GM12873 (cell line): ENCODE data around the gene CDH20.

Experiments
- CTCF ChIP-seq: IDR thresholded peaks from 2 replicates; pipeline ENCODE4 v1.5.1; 2012; ENCODE audit warnings: low read depth, mild to moderate bottlenecking, moderate library complexity, low read length, control low read depth; ENCODE audit not compliant: insufficient read depth; ENCODE audit errors: missing control alignments

CDH20 gene

DNA sequence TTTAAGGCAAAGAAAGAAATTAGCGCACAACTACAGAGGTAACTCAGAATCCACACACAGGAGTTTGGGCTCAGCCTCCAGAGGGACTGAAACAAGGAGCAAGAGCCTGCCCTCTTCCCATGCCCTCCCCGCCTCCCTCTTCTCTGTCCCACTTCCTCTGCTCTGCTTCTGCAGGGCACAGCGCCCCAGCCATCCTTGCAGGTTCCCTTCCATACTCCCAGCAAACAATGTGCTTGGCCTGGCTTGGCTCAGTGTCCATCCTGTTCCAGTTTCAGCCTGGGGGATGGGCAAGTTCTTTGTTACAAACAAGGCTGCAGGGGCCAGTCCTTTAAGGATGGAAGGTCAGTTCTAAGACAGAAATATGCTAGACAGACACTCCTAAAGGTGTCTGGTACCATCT, 133.5 kb downstream of the CDH20 start:
- no peak for TF ChIP-seq CTCF

DNA sequence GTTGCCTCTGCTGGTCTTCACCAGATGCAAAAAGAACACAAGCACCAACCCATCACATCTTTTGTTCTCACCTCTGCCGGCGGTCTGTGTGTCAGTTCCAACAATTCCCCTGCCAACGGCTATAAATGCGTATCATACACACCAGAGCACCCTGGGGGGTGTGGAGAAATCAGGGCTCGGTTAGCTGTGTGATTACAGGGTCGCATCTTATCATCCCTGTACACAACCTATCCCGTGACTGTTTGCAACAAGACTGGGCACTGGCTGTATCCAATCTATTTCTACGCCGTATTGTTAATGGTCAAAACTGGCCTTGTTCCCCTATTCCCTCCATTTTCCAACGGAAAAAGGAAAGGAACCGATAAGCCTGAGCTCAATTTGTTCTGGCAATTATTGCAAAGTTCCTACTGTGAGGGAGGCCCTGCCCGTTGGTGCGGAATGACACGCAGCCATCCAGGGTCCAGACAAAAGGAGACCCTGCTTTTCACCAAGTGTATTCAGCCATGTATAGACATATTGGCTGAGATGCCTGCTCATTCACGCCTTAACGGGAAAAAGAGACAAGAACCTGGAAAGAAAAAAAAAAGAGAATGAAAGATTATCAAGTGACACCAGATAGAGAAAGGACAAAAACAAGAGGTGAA, 136.9 kb downstream of the CDH20 start:
- no peak for TF ChIP-seq CTCF

GRCh38 chr18:61471541-61471940, 138.3 kb downstream of the CDH20 start:
- TF ChIP-seq CTCF = no peak

DNA sequence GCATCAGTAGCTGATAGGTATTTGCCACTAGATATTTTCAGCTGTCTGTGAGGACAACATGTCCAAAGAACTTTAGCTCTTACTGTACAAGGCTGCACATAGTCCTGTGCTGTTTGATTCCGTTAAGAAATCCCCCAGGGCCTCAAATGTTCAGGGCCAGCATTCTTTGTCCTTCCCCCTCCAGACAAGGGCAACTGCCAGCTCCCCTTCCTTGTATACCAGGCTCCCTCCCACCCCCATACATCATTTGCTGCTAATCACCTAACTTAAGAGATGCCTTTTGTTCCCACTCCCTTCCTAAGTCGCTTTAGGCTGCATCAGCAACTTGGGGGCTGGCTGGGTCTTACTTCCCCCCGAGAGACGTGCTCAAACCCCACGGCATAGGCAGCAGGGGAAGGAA, 138.7 kb downstream of the CDH20 start:
- TF ChIP-seq CTCF = no peak

GRCh38 chr18:61474341-61474740, 141.1 kb downstream of the CDH20 start:
- TF ChIP-seq CTCF = no peak

DNA sequence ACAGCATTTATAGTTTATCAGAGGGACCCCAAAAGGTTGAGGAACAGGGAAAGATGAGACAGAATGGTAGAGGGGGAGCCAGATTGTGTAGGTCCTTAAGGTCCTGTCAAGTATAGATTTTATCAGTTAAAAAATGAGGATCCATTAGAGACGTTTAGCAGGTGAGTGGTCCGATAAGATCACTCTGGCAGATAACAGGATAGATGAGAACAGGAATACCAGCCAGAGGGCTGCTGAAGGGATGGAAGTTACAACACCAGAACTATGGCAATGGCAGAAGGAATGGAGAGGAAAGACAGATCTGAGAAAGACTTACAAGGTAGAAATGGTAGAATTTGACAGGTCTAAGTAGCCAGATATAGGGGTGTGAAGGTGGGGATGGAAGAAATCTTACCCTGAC, 141.7 kb downstream of the CDH20 start:
- TF ChIP-seq CTCF = no peak

- TF ChIP-seq CTCF = no peak
Measured at GRCh38 chr18:61475931-61476330, 142.7 kb downstream of the CDH20 start.
